SK-N-SH (cell line): ENCODE results near the gene TMEM62. TPM values are rescaled to one million over a fixed set of nuclear protein-coding genes. Genes with fewer than 3 reads are reported as not detected.

Experiments
- CTCF ChIA-PET: fragments of 300-600, 350-600 bp; formaldehyde crosslinking; extraction: SDS; loops from one replicate; lab custom pipeline; 2021; lab: Yijun Ruan, JAX
- POLR2A ChIA-PET: fragments of 350-600 bp; sonication (Branson Sonifier 250); formaldehyde crosslinking; extraction: SDS; loops from one replicate; lab custom pipeline; 2020; ENCODE audit warnings: antibody characterized with exemption, inconsistent platforms; lab: Yijun Ruan, JAX
- DNase-seq: peaks from one replicate; pipeline ENCODE4 v3.0.0; 2012
- H2AFZ ChIP-seq: fragments of 200-600 bp; sonication (generic); 2 replicates; pipeline ENCODE4 v1.8.1; 2016; ENCODE audit warnings: antibody characterized with exemption, mild to moderate bottlenecking, low read depth
- H3F3A ChIP-seq: fragments of 200-600 bp; sonication (generic); replicated peaks from 2 replicates; pipeline ENCODE3; 2016; ENCODE audit warnings: antibody characterized with exemption, mild to moderate bottlenecking; ENCODE audit not compliant: insufficient read depth
- H3K27ac ChIP-seq, 2 experiments: fragments of 200-500 bp in 1 of 2; fragments of 200-600 bp in 1 of 2; sonication (Bioruptor generic) in 1 of 2; sonication (generic), shearing (Covaris generic) in 1 of 2; 2 replicates each; pipeline versions ENCODE4 v1.5.1 to v1.6.1; 2014 to 2016; ENCODE audit warnings: low read depth in 2 of 2, inconsistent platforms in 1 of 2, low read length in 1 of 2, mild to moderate bottlenecking in 1 of 2, mixed read lengths in 1 of 2
- H3K27me3 ChIP-seq: fragments of 200-600 bp; sonication (generic), shearing (Covaris generic); 2 replicates; pipeline ENCODE4 v1.6.1; 2016; ENCODE audit warnings: mixed run types; ENCODE audit not compliant: insufficient read depth
- H3K36me3 ChIP-seq, 2 experiments: fragments of 200-500 bp in 1 of 2; fragments of 200-600 bp in 1 of 2; sonication (Bioruptor generic) in 1 of 2; sonication (generic) in 1 of 2; replicated peaks in 1 of 2; 2 replicates each; pipeline versions ENCODE3 to v1.5.1; 2014 to 2016; ENCODE audit warnings: low read length in 1 of 2, mild to moderate bottlenecking in 1 of 2; ENCODE audit not compliant: insufficient read depth in 2 of 2, control insufficient read depth in 1 of 2
- H3K4me1 ChIP-seq, 2 experiments: fragments of 200-500 bp in 1 of 2; fragments of 200-600 bp in 1 of 2; sonication (Bioruptor generic) in 1 of 2; sonication (generic), shearing (Covaris generic) in 1 of 2; 2 replicates each; pipeline versions ENCODE4 v1.5.1 to v1.6.1; 2014 to 2016; ENCODE audit warnings: low read depth in 1 of 2, low read length in 1 of 2, mixed run types in 1 of 2; ENCODE audit not compliant: insufficient read depth in 2 of 2, control insufficient read depth in 1 of 2
- H3K4me2 ChIP-seq: fragments of 200-600 bp; sonication (generic), shearing (Covaris generic); 2 replicates; pipeline ENCODE4 v1.6.1; 2017; ENCODE audit warnings: mixed run types
- H3K4me3 ChIP-seq, 2 experiments: fragments of 200-500 bp in 1 of 2; fragments of 200-600 bp in 1 of 2; sonication (Bioruptor generic) in 1 of 2; sonication (generic), shearing (Covaris generic) in 1 of 2; 2 replicates each; pipeline versions ENCODE4 v1.5.1 to v1.8.1; 2014 to 2016; ENCODE audit warnings: low read depth in 2 of 2, inconsistent platforms in 1 of 2, low read length in 1 of 2, mild to moderate bottlenecking in 1 of 2, mixed read lengths in 1 of 2, moderate library complexity in 1 of 2
- H3K79me2 ChIP-seq: fragments of 200-600 bp; sonication (generic); 2 replicates; pipeline ENCODE4 v1.8.1; 2017; ENCODE audit warnings: mild to moderate bottlenecking; ENCODE audit not compliant: insufficient read depth
- H3K9ac ChIP-seq: fragments of 200-600 bp; sonication (generic); 2 replicates; pipeline ENCODE4 v1.6.1; 2017; ENCODE audit warnings: mixed run types
- H3K9me2 ChIP-seq: fragments of 200-600 bp; sonication (generic); 2 replicates; pipeline ENCODE4 v1.6.1; 2017; ENCODE audit warnings: mixed run types
- H3K9me3 ChIP-seq: fragments of 200-600 bp; sonication (generic); 2 replicates; pipeline ENCODE4 v1.6.1; 2017; ENCODE audit warnings: mixed run types, mild to moderate bottlenecking, moderate library complexity
- H4K20me1 ChIP-seq: fragments of 200-600 bp; sonication (generic); 2 replicates; pipeline ENCODE4 v1.6.1; 2017; ENCODE audit warnings: mild to moderate bottlenecking, mixed run types; ENCODE audit not compliant: insufficient read depth
- EP300 ChIP-seq, 2 experiments: IDR thresholded peaks; 2 replicates each; pipeline versions ENCODE4 v1.4.0 to v1.6.1; 2012; ENCODE audit warnings: borderline replicate concordance in 1 of 2, low read depth in 1 of 2, low read length in 1 of 2
- EZH2phosphoT487 ChIP-seq: fragments of 200-600 bp; sonication (generic); IDR thresholded peaks from 2 replicates; pipeline ENCODE4 v1.6.1; 2017; ENCODE audit warnings: low read depth, mixed run types, mild to moderate bottlenecking, antibody characterized with exemption, moderate library complexity, borderline replicate concordance
- FOXJ3 ChIP-seq: sonication (generic); formaldehyde crosslinking; IDR thresholded peaks from 2 replicates; pipeline ENCODE4 v1.5.1; 2020; ENCODE audit warnings: mild to moderate bottlenecking, missing genetic modification reagents
- GABPA ChIP-seq: IDR thresholded peaks from 2 replicates; pipeline ENCODE4 v1.4.0; 2012; ENCODE audit warnings: low read depth, mild to moderate bottlenecking
- JUND ChIP-seq: IDR thresholded peaks from 2 replicates; pipeline ENCODE4 v1.4.0; 2012
- MEF2A ChIP-seq: IDR thresholded peaks from 2 replicates; pipeline ENCODE4 v1.4.0; 2012; ENCODE audit warnings: low read depth, borderline replicate concordance
- RCOR1 ChIP-seq: fragments of 150-350 bp; IDR thresholded peaks from 2 replicates; pipeline ENCODE4 v1.6.1; 2017; ENCODE audit warnings: antibody characterized with exemption, low read length
- RXRA ChIP-seq: IDR thresholded peaks from 2 replicates; pipeline ENCODE4 v1.4.0; 2012; ENCODE audit warnings: low read depth, mild to moderate bottlenecking, borderline replicate concordance
- SMC3 ChIP-seq: IDR thresholded peaks from 2 replicates; pipeline ENCODE4 v1.6.1; 2012; ENCODE audit warnings: low read depth, low read length, improper control_type of control experiment
- TAF1 ChIP-seq: IDR thresholded peaks from 2 replicates; pipeline ENCODE4 v1.6.1; 2012; ENCODE audit warnings: low read depth, mild to moderate bottlenecking, low read length, moderate library complexity, borderline replicate concordance
- WGBS: methylation state at CpG from one replicate; pipeline ENCODE4 v1.1.6; 2017; ENCODE audit warnings: low lambda C conversion rate; 5-methylcytosine and 5-hydroxymethylcytosine counted together
- polyA plus RNA-seq, 3 experiments: library from polyadenylated mRNA; depleted of rRNA; stranded (reverse); fragments of >200 nt; gene quantifications; 2 replicates each; pipeline ENCODE4 v1.2.3, GENCODE V29; 2012
- TF ChIP-seq, protein P1 (sequence below): IDR thresholded peaks from 2 replicates; pipeline ENCODE4 v1.4.0; 2012; ENCODE audit warnings: low read depth, borderline replicate concordance
- TF ChIP-seq, protein P2 (sequence below): fragments of 200-600 bp; sonication (generic); IDR thresholded peaks from 2 replicates; pipeline ENCODE4 v1.6.1; 2017; ENCODE audit warnings: antibody characterized with exemption, mild to moderate bottlenecking, moderate library complexity
- TF ChIP-seq, protein P3 (sequence below): IDR thresholded peaks from 2 replicates; pipeline ENCODE4 v1.6.1; 2012; ENCODE audit warnings: mild to moderate bottlenecking, low read depth, low read length, moderate library complexity

The TMEM62 gene
- polyA plus RNA-seq, 1 of the 3 experiments (the other 2 are of a cell fraction), result 3.3 TPM

DNA sequence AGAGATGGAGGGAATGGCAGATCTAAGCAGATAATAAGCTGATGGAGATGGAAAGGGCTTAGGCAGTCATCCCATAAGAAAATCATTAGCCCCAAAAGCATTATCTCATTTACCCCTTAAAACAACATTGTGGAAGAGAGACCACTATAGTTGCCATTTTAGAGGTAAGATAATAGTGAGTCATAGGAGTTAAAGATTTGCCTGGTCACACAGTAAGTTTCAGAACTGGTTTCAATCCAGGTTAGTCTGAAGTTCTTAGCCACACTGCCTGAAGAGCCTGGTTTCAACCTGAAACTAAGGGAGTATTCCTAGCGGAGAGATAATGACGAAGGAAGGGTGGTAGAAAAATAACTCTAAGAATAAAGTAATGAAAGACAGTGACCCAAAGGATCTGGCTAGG is 14.6 kb upstream of the TMEM62 start:
- H3K9me3 ChIP-seq, result no peaks in the 10 kb centered on the region
- 100% methylated on average over 2 of the region's 2 CpGs for WGBS
- no peaks in the 10 kb centered on the region for H3K79me2 ChIP-seq
- no peaks in the 10 kb centered on the region for H3K36me3 ChIP-seq
- no peak for DNase-seq
- CTCF ChIA-PET, result no interaction called here
- H3K4me3 ChIP-seq, result no peak overlapping the region
- H3K27me3 ChIP-seq, result no peaks in the 10 kb centered on the region; the same call in 1 of the 2 replicates
- H3F3A ChIP-seq, result no peaks in the 10 kb centered on the region
- peaks cover 0 to 3% of the 10 kb centered on the region in 2 experiments; a peak in 1 of 4 replicates for H3K4me1 ChIP-seq
- TF ChIP-seq JUND, result no peak
- no peak for TF ChIP-seq GABPA
- no peak for TF ChIP-seq MEF2A
- TF ChIP-seq, protein P1, sequence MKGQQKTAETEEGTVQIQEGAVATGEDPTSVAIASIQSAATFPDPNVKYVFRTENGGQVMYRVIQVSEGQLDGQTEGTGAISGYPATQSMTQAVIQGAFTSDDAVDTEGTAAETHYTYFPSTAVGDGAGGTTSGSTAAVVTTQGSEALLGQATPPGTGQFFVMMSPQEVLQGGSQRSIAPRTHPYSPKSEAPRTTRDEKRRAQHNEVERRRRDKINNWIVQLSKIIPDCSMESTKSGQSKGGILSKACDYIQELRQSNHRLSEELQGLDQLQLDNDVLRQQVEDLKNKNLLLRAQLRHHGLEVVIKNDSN, result no peak
- TF ChIP-seq TAF1, result no peak
- TF ChIP-seq, protein P2, sequence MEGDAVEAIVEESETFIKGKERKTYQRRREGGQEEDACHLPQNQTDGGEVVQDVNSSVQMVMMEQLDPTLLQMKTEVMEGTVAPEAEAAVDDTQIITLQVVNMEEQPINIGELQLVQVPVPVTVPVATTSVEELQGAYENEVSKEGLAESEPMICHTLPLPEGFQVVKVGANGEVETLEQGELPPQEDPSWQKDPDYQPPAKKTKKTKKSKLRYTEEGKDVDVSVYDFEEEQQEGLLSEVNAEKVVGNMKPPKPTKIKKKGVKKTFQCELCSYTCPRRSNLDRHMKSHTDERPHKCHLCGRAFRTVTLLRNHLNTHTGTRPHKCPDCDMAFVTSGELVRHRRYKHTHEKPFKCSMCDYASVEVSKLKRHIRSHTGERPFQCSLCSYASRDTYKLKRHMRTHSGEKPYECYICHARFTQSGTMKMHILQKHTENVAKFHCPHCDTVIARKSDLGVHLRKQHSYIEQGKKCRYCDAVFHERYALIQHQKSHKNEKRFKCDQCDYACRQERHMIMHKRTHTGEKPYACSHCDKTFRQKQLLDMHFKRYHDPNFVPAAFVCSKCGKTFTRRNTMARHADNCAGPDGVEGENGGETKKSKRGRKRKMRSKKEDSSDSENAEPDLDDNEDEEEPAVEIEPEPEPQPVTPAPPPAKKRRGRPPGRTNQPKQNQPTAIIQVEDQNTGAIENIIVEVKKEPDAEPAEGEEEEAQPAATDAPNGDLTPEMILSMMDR, result no peak
- TF ChIP-seq FOXJ3 (CRISPR knock-in tag), result no peak
- TF ChIP-seq EZH2phosphoT487, result no peak
- no peak for TF ChIP-seq SMC3
- TF ChIP-seq, protein P3, sequence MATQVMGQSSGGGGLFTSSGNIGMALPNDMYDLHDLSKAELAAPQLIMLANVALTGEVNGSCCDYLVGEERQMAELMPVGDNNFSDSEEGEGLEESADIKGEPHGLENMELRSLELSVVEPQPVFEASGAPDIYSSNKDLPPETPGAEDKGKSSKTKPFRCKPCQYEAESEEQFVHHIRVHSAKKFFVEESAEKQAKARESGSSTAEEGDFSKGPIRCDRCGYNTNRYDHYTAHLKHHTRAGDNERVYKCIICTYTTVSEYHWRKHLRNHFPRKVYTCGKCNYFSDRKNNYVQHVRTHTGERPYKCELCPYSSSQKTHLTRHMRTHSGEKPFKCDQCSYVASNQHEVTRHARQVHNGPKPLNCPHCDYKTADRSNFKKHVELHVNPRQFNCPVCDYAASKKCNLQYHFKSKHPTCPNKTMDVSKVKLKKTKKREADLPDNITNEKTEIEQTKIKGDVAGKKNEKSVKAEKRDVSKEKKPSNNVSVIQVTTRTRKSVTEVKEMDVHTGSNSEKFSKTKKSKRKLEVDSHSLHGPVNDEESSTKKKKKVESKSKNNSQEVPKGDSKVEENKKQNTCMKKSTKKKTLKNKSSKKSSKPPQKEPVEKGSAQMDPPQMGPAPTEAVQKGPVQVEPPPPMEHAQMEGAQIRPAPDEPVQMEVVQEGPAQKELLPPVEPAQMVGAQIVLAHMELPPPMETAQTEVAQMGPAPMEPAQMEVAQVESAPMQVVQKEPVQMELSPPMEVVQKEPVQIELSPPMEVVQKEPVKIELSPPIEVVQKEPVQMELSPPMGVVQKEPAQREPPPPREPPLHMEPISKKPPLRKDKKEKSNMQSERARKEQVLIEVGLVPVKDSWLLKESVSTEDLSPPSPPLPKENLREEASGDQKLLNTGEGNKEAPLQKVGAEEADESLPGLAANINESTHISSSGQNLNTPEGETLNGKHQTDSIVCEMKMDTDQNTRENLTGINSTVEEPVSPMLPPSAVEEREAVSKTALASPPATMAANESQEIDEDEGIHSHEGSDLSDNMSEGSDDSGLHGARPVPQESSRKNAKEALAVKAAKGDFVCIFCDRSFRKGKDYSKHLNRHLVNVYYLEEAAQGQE, result no peak
- no peak for TF ChIP-seq RCOR1
- no peak for TF ChIP-seq EP300 (IDR thresholded peaks at IDR 0.05; ENCODE audit: borderline replicate concordance in 1 of 2, low read depth in 1 of 2, low read length in 1 of 2)
- no peak for TF ChIP-seq RXRA
- H2AFZ ChIP-seq, result no peak overlapping the region
- POLR2A ChIA-PET, result no interaction called here
- no peak overlapping the region for H3K27ac ChIP-seq
- no peaks in the 10 kb centered on the region for H4K20me1 ChIP-seq
- H3K4me2 ChIP-seq, result no peak overlapping the region
- H3K9me2 ChIP-seq, result no peaks in the 10 kb centered on the region
- H3K9ac ChIP-seq, result no peak overlapping the region
